Psoas muscle (tissue), 8 donors: ENCODE results near the gene MTM1. TPM values are rescaled to one million over a fixed set of nuclear protein-coding genes. Genes with fewer than 3 reads are reported as not detected.

Source experiments
- ATAC-seq, 4 donors: fragments of 200-7000 bp; cut with Tn5 transposase; one replicate each; pipeline ENCODE4 v1.9.1; 2020; ENCODE audit warnings: moderate library complexity in 3 of 4, mild to moderate bottlenecking in 2 of 4
- DNase-seq, 2 donors: peaks; one replicate each; pipeline ENCODE4 v3.0.0-alpha.2; 2020
- H3K27ac ChIP-seq: fragments of 200-600 bp; one replicate; pipeline ENCODE4 v1.8.0; 2022
- H3K27me3 ChIP-seq, 3 donors: fragments of 200-600 bp in 1 of 3; one replicate each; pipeline versions ENCODE4 v1.6.1 to v1.8.0; 2013 to 2022; ENCODE audit warnings: low read length in 2 of 3, mild to moderate bottlenecking in 2 of 3, moderate library complexity in 1 of 3; ENCODE audit not compliant: insufficient read depth in 3 of 3
- H3K36me3 ChIP-seq, 2 donors: fragments of 200-600 bp in 1 of 2; one replicate each; pipeline versions ENCODE4 v1.6.1 to v1.8.0; 2013 to 2022; ENCODE audit warnings: low read depth in 1 of 2, mild to moderate bottlenecking in 1 of 2, moderate library complexity in 1 of 2; ENCODE audit not compliant: insufficient read depth in 1 of 2
- H3K4me1 ChIP-seq: fragments of 200-600 bp; one replicate; pipeline ENCODE4 v1.8.0; 2022
- H3K4me3 ChIP-seq: fragments of 200-600 bp; one replicate; pipeline ENCODE4 v1.8.0; 2022; ENCODE audit warnings: mild to moderate bottlenecking
- H3K9me3 ChIP-seq: fragments of 200-600 bp; one replicate; pipeline ENCODE4 v1.8.0; 2022
- WGBS, 3 donors: extraction: QIAGEN DNeasy Blood & Tissue Kit; methylation state at CpG; one replicate each; pipeline versions ENCODE4 v1.1.6 to v1.1.7; 2013; 5-methylcytosine and 5-hydroxymethylcytosine counted together
- intact Hi-C, 2 donors: fragments of 100-400 bp; cut with DNase I; formaldehyde crosslinking; loops; one replicate each; pipeline versions ENCODE4 v1.11.0 to v1.14.2; 2022
- polyA plus RNA-seq, 3 donors: library from polyadenylated mRNA; stranded (reverse); fragments of 200-250 nt; gene quantifications; one replicate each; pipeline ENCODE4 v1.2.3, GENCODE V29; 2013
- total RNA-seq, 4 donors: library from RNA; stranded (reverse); fragmentation: NEBNext Ultra II Directional in 2 of 4; extraction: Animal tissue kit (Norgen Biotek cat#: 25700) in 2 of 4; gene quantifications; one replicate each; pipeline versions ENCODE4 v1.2.1 to v1.2.4, GENCODE V29; 2021 to 2023
- TF ChIP-seq, protein P1 (sequence below): fragments of 200-600 bp; IDR thresholded peaks from one replicate; pipeline ENCODE4 v1.8.0; 2022; ENCODE audit warnings: antibody characterized with exemption
- donor health status: healthy with polysubstance abuse.
- donor health status: DM: no; HTN: no; CAD: no; lungs with moderate emphysema.
- donor health status: Bipolar disorder and iron deficiency.
- donor health status: healthy.
- donor health status: DM: yes; HTN: yes; CAD: no.
- donor health status: DM: no; HTN: no; CAD: no.
- donor health status: DM: no; HTN: no; CAD: no.
- donor health status: DM: yes; HTN: yes; CAD: no.

MTM1 gene
- total and polyA plus RNA-seq, 7 donors, result 4.9 to 17.4 (median 15.0) TPM

DNA sequence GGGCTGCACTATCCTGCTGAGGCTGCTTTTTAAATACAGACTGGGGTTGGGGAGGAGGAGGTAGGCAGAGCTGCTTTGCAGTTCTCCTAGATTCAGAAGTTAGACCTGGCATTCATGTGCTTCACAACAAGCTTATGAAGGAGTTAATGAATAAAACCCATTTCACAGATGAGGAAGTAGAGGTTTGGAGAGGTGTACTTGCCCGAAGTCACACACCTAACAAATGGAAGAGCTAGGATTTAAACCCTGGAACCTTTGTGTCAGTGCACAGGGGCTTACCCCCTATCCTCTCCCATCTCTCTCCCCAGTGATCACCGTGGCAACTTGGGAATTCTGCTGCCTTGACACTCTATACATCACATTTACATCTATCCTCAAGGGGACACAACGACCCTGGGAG lies 3.6 kb upstream of the MTM1 start:
- Histone ChIP-seq H3K36me3 (no peaks in the 10 kb centered on the region), H3K9me3 (no peaks in the 10 kb centered on the region), H3K4me1 (no peaks in the 10 kb centered on the region), H3K27me3 (no peaks in the 10 kb centered on the region), H3K4me3 (no peak overlapping the region), H3K27ac (no peak overlapping the region)
- TF ChIP-seq, protein P1, sequence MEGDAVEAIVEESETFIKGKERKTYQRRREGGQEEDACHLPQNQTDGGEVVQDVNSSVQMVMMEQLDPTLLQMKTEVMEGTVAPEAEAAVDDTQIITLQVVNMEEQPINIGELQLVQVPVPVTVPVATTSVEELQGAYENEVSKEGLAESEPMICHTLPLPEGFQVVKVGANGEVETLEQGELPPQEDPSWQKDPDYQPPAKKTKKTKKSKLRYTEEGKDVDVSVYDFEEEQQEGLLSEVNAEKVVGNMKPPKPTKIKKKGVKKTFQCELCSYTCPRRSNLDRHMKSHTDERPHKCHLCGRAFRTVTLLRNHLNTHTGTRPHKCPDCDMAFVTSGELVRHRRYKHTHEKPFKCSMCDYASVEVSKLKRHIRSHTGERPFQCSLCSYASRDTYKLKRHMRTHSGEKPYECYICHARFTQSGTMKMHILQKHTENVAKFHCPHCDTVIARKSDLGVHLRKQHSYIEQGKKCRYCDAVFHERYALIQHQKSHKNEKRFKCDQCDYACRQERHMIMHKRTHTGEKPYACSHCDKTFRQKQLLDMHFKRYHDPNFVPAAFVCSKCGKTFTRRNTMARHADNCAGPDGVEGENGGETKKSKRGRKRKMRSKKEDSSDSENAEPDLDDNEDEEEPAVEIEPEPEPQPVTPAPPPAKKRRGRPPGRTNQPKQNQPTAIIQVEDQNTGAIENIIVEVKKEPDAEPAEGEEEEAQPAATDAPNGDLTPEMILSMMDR, result no peak
- intact Hi-C loops, result no loop called here
- ATAC-seq (no peak), DNase-seq (no peak)
- 52 to 69% (median 65%) methylated on average over 3 of the region's 3 CpGs for WGBS, 3 donors

DNA sequence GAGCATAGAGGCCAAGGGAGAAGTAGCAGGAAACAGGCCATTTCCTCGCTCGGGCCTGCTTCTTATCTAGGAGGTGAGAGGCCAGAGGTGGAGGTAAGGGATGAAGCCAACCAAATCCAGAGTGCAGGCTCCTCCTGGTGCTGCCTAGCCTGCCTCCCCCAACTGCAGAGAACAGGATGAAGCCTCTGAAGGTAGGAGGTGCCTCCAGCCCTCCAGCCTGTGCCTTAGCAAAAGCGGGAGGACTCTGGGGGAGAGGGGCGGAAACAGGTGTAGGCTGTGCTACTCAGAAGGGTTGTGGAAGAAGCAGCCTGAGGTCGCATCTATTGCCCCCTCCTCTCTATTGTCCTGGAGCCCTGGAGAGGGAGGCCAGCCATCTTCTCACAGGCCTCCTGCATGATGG lies 2.9 kb upstream of the MTM1 start:
- Histone ChIP-seq H3K27ac (no peak overlapping the region), H3K9me3 (no peaks in the 10 kb centered on the region), H3K36me3 (no peaks in the 10 kb centered on the region), H3K4me3 (no peak overlapping the region), H3K4me1 (no peaks in the 10 kb centered on the region), H3K27me3 (no peaks in the 10 kb centered on the region)
- intact Hi-C loops, result no loop called here
- TF ChIP-seq, protein P1, result no peak
- no peak for ATAC-seq
- 75 to 93% (median 85%) methylated on average over 5 of the region's 5 CpGs for WGBS, 3 donors
- DNase-seq, result no peak

DNA sequence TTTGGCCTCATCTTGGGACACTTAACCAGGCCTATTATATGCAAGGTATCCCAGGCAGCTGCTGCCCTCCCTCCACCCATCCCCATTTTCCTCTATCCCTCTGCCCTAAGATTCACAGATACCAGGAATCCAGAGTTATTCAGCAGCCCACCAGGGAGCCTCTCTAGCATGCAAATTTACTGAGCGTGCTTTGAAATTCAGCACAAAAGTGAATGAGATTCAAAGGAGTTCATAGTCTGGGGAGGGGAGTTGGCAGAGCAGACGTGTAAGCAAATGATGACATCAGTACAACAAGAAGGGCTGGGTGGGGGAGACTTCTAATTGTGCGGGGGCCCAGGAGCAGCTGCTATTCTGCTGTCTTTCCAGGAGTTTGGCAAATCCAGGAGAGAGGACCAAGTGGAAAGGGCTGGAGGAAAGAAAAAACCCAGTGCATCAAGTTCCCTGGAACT lies 1.7 kb upstream of the MTM1 start:
- no peak for DNase-seq
- Histone ChIP-seq H3K27me3 (no peaks in the 10 kb centered on the region), H3K4me3 (no peak overlapping the region), H3K36me3 (no peaks in the 10 kb centered on the region), H3K27ac (no peak overlapping the region), H3K4me1 (no peaks in the 10 kb centered on the region), H3K9me3 (no peaks in the 10 kb centered on the region)
- WGBS, 3 donors, result 37 to 49% (median 46%) methylated on average over 3 of the region's 3 CpGs
- no peak for ATAC-seq
- intact Hi-C loops, result no loop called here
- TF ChIP-seq, protein P1, result no peak

DNA sequence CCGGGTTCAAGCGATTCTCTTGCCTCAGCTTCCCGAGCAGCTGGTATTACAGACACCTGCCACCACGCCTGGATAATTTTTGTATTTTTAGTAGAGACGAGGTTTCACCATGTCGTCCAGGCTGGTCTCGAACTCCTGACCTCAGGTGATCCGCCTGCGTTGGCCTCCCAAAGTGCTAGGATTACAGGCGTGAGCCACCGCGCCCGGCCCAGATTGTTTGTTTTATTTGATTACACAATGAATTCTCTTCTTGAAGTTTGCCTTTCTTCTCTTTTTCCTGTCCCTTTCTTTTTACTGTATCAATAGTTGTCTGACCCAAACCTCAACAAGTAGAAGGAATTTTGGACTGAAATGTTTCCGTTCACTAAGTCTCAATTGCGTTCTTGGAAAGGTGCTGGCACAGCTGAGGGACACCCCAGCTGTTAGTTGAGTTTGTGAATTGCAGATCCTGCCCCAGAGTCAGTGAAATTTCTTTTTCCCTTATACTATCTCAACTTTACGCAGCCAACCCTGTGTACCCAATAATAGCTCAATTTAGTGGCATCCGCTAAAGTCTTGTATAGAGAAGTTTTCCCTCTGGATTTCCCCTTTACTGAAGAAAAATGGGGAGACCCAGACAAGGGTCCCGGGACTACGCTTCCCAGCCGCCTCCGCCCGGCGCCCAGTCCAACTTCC lies 639 bp upstream of the MTM1 start:
- no peak for DNase-seq
- H3K4me3 ChIP-seq, result peak overlapping the region; percentile 75
- intact Hi-C loops, result no loop called here
- H3K9me3 ChIP-seq, result no peaks in the 10 kb centered on the region
- no peaks in the 10 kb centered on the region for H3K36me3 ChIP-seq
- 35 to 56% (median 51%) methylated on average over 23 of the region's 23 CpGs for WGBS, 3 donors
- H3K27ac ChIP-seq, result peak overlapping the region; percentile 39
- TF ChIP-seq, protein P1, result no peak
- H3K27me3 ChIP-seq, result no peaks in the 10 kb centered on the region
- H3K4me1 ChIP-seq, result no peaks in the 10 kb centered on the region
- no peak for ATAC-seq

DNA sequence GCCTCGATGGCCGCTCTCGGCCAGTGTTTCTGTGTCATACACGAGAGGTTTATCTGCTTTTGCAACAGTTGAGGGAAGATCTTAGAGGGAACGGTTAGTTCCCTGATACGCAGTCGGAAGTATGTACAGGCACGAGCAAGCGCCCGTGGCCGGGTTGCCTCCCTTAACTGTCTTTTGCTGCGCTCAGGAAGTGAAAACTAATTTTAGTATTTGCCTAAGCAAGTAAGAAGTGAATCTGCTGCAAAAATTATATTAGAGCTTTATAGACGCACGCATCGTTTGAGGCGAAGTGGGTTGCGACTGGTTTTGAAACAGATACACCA lies 695 bp downstream of the MTM1 start:
- Histone ChIP-seq H3K36me3 (no peaks in the 10 kb centered on the region), H3K4me1 (no peaks in the 10 kb centered on the region), H3K4me3 (peak overlapping the region; percentile 75), H3K9me3 (no peaks in the 10 kb centered on the region), H3K27me3 (no peaks in the 10 kb centered on the region), H3K27ac (peak overlapping the region; percentile 77)
- peak in 2 of 4 donors; percentile 2 to 27 for ATAC-seq
- intact Hi-C loops, result no loop called here
- peak in 1 of 2 donors; percentile 64 for DNase-seq
- WGBS, 3 donors, result 11 to 47% (median 12%) methylated on average over 13 to 17 of the region's 17 CpGs
- TF ChIP-seq, protein P1, result no peak
